ENCODE results near the gene GRPR.

Gene GRPR

DNA sequence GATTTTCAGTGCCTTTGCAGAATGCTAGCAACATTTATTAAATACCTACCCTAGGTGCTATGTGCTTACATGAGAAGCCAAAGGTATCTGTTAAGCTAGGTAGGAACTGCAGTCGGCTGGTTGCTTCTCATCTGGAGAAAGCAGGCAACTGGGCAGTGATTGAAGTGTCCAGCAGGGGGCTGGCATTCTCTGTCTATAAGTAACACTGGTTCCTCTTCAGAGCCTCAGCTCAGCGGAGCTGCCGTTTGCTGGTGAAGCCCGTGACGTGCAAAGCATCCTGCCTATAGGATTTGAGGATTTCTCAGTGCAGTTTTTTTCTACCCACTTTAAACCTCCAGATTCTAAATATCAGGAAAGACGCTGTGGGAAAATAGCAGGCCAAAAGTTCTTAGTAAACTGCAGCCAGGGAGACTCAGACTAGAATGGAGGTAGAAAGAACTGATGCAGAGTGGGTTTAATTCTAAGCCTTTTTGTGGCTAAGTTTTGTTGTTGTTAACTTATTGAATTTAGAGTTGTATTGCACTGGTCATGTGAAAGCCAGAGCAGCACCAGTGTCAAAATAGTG lies at the start of gene GRPR:
Gene GRPR (plus strand): TSS at position 344 of the 565 bp plus-strand sequence. CDS start 389 bp downstream, outside the sequence.
- TF ChIP-seq, protein P1, sequence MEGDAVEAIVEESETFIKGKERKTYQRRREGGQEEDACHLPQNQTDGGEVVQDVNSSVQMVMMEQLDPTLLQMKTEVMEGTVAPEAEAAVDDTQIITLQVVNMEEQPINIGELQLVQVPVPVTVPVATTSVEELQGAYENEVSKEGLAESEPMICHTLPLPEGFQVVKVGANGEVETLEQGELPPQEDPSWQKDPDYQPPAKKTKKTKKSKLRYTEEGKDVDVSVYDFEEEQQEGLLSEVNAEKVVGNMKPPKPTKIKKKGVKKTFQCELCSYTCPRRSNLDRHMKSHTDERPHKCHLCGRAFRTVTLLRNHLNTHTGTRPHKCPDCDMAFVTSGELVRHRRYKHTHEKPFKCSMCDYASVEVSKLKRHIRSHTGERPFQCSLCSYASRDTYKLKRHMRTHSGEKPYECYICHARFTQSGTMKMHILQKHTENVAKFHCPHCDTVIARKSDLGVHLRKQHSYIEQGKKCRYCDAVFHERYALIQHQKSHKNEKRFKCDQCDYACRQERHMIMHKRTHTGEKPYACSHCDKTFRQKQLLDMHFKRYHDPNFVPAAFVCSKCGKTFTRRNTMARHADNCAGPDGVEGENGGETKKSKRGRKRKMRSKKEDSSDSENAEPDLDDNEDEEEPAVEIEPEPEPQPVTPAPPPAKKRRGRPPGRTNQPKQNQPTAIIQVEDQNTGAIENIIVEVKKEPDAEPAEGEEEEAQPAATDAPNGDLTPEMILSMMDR (IDR thresholded peaks at IDR 0.05) = peak; percentile 64
- Histone ChIP-seq H3K27ac (no peak within 1 kb of the TSS), H3K36me3 (ENCODE audit: control insufficient read depth, insufficient read depth, low read length) (no peaks in the 10 kb centered on the region), H3K4me1 (no peaks in the 10 kb centered on the region), H3K9me3 (ENCODE audit: control insufficient read depth, low read length) (no peaks in the 10 kb centered on the region), H3K27me3 (ENCODE audit: control insufficient read depth, insufficient read depth, low read length) (no peaks in the 10 kb centered on the region), H3K4me3 (ENCODE audit: low read depth, low read length) (no peak within 1 kb of the TSS), H3K9ac (no peak within 1 kb of the TSS), H2AFZ (no peak within 1 kb of the TSS), H3K79me2 (no peaks in the 10 kb centered on the region), H3K4me2 (ENCODE audit: low read length) (no peak within 1 kb of the TSS)

DNA sequence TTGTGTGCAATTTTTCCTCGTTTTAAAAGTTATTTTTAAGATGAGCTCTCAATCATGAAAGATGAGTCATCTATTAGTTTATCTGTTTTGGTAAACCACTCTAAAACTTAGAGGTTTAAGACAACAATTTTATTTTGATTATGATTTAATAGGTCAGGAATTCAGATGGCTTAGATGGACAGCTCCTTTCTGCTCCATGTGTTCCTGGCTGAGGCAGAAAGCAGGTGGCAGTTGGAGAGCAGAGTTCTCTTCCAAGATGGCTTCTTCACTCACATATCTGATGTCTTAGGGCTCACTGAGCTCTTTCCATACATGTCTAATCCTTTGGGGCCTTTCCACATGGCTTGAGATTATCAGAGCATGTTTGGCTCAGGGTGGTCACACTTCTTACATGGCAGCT lies 48.3 kb upstream of the GRPR start:
- Histone ChIP-seq H2AFZ (no peak overlapping the region), H3K79me2 (no peaks in the 10 kb centered on the region), H3K36me3 (ENCODE audit: control insufficient read depth, insufficient read depth, low read length) (no peaks in the 10 kb centered on the region), H3K27me3 (ENCODE audit: control insufficient read depth, insufficient read depth, low read length) (no peaks in the 10 kb centered on the region), H3K4me3 (ENCODE audit: low read depth, low read length) (no peak overlapping the region), H3K4me2 (ENCODE audit: low read length) (no peak overlapping the region), H3K9me3 (ENCODE audit: control insufficient read depth, low read length) (no peaks in the 10 kb centered on the region), H3K9ac (no peak overlapping the region), H3K4me1 (no peaks in the 10 kb centered on the region), H3K27ac (no peak overlapping the region)
- TF ChIP-seq, protein P1 (IDR thresholded peaks at IDR 0.05) = no peak

DNA sequence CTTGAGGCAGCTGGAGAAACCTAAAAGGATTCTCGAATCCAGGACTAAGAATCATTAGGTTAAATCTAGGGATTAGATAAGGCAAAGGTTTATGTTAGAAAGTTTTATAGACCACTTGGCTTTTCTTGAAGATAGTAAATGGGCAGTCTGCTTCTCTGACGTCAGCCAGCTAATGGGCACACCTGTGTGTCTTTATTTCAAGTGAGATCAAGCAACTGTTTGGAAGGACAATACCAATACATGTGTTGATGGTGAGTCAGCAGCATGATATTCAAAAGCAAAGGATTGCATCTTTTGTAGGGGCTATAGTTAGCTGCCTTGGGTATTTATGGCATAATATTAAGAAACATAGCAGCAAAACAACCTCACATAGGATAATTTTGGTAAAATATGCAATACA lies 46.5 kb upstream of the GRPR start:
- Histone ChIP-seq H3K4me3 (ENCODE audit: low read depth, low read length) (no peak overlapping the region), H3K27ac (no peak overlapping the region), H3K4me2 (ENCODE audit: low read length) (no peak overlapping the region), H3K4me1 (no peaks in the 10 kb centered on the region), H3K79me2 (no peaks in the 10 kb centered on the region), H3K36me3 (ENCODE audit: control insufficient read depth, insufficient read depth, low read length) (no peaks in the 10 kb centered on the region), H3K27me3 (ENCODE audit: control insufficient read depth, insufficient read depth, low read length) (no peaks in the 10 kb centered on the region), H3K9ac (no peak overlapping the region), H3K9me3 (ENCODE audit: control insufficient read depth, low read length) (no peaks in the 10 kb centered on the region), H2AFZ (no peak overlapping the region)
- TF ChIP-seq, protein P1 (IDR thresholded peaks at IDR 0.05) = no peak

DNA sequence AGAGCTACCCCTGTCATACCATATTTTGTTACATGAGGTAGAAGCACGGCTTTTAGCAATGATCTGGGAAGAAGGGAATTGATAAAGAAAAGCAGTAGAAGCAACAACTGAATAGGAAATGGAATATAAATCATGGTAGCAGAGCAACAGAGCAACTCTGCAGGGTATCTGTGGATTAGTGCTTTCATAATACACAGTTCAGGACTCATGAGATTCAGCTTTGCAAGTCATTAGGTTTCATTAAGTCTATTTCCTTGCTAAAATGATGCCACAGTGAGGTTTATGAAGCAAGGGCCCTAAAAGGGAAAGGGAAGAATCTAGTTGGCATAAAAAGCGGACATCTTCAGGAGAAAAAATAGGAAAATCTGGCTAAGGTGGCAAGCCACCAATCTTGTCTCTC lies 45.6 kb upstream of the GRPR start:
- Histone ChIP-seq H3K4me2 (ENCODE audit: low read length) (no peak overlapping the region), H3K4me1 (no peaks in the 10 kb centered on the region), H3K4me3 (ENCODE audit: low read depth, low read length) (no peak overlapping the region), H3K27ac (no peak overlapping the region), H2AFZ (no peak overlapping the region), H3K79me2 (no peaks in the 10 kb centered on the region), H3K9ac (no peak overlapping the region), H3K36me3 (ENCODE audit: control insufficient read depth, insufficient read depth, low read length) (no peaks in the 10 kb centered on the region), H3K27me3 (ENCODE audit: control insufficient read depth, insufficient read depth, low read length) (no peaks in the 10 kb centered on the region), H3K9me3 (ENCODE audit: control insufficient read depth, low read length) (no peaks in the 10 kb centered on the region)
- TF ChIP-seq, protein P1 (IDR thresholded peaks at IDR 0.05) = no peak

DNA sequence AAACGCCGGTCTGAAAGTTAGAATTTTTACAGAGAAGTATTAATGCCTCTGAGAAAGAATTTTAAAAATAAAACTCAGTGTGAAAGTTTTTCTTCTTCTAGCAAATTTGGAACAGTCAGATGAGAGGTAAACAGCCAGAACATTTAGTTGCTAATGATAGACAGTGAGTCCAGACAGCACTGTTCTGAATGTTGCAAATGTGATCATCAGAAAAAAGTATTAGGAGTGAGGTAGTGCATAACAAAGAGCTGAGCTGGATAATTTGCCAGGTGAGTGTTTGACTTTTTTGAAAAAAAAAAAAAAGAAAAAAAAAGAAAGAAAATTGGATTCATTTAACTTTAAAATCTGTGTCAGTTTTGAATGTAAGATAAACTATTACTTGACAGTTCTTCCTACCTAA lies 42.0 kb upstream of the GRPR start:
- Histone ChIP-seq H3K27ac (no peak overlapping the region), H3K4me2 (ENCODE audit: low read length) (no peak overlapping the region), H3K9ac (no peak overlapping the region), H3K36me3 (ENCODE audit: control insufficient read depth, insufficient read depth, low read length) (no peaks in the 10 kb centered on the region), H3K79me2 (no peaks in the 10 kb centered on the region), H3K4me3 (ENCODE audit: low read depth, low read length) (no peak overlapping the region), H3K4me1 (no peaks in the 10 kb centered on the region), H2AFZ (no peak overlapping the region), H3K27me3 (ENCODE audit: control insufficient read depth, insufficient read depth, low read length) (no peaks in the 10 kb centered on the region), H3K9me3 (ENCODE audit: control insufficient read depth, low read length) (no peaks in the 10 kb centered on the region)
- TF ChIP-seq, protein P1 (IDR thresholded peaks at IDR 0.05) = no peak

All from parathyroid adenoma (tissue), 2 donors.